Left cardiac atrium (tissue), 4 donors: ENCODE data around the gene TAP2. TPM values are rescaled to one million over a fixed set of nuclear protein-coding genes. Genes with fewer than 3 reads are reported as not detected.

Experiments
- ATAC-seq, 2 donors: fragments of 200-7000 bp; cut with Tn5 transposase; one replicate each; pipeline ENCODE4 v1.9.1; 2020; ENCODE audit warnings: mild to moderate bottlenecking in 2 of 2, moderate library complexity in 2 of 2
- DNase-seq: peaks from one replicate; pipeline ENCODE4 v3.0.0-alpha.2; 2020
- intact Hi-C, 2 donors: fragments of 100-400 bp; cut with DNase I; formaldehyde crosslinking; loops; one replicate each; pipeline versions ENCODE4 v1.14.1 to v1.15.1; 2022 to 2023
- total RNA-seq, 2 donors: library from RNA; stranded (reverse); fragmentation: NEBNext Ultra II Directional; extraction: Animal tissue kit (Norgen Biotek cat#: 25700); gene quantifications; one replicate each; pipeline ENCODE4 v1.2.1, GENCODE V29; 2021
- donor health status: DM: no; HTN: yes; CAD: no.
- donor health status: DM: no; HTN: yes; CAD: no; lungs with severe emphysema.
- donor health status: DM: yes; HTN: yes; CAD: no.
- donor health status: Dilated cardiomyopathy.

TAP2 gene
- total RNA-seq, 2 donors from 2014 or later: 19.4 to 30.7 TPM

- intact Hi-C loops: no loop called here
- DNase-seq (no peak), ATAC-seq (no peak)
Observed at GRCh38 chr6:32842021-32842650, 3.6 kb upstream of the TAP2 start.

GRCh38 chr6:32840604-32841246 is 2.2 kb upstream of the TAP2 start:
- DNase-seq (no peak), ATAC-seq (no peak)
- intact Hi-C loops: no loop called here

- ATAC-seq: no peak
- no peak for DNase-seq
- intact Hi-C loops: no loop called here
Observed at GRCh38 chr6:32839356-32839755, 817 bp upstream of the TAP2 start.

GRCh38 chr6:32837651-32838113 is 857 bp downstream of the TAP2 start:
- no peak for ATAC-seq
- intact Hi-C loops: loop anchor here in 1 of 2 donors (1.0 kb wide), 1 partner anchor 30 kb away; no protein-coding TSS in a partner anchor
- DNase-seq: no peak

GRCh38 chr6:32836873-32837272 is 1.7 kb downstream of the TAP2 start:
- ATAC-seq (no peak), DNase-seq (no peak)
- intact Hi-C loops: no loop called here

- intact Hi-C loops: no loop called here
Observed at GRCh38 chr6:32835167-32835893, 3.2 kb downstream of the TAP2 start.

GRCh38 chr6:32833664-32834063 is 4.9 kb downstream of the TAP2 start:
- ATAC-seq: no peak
- intact Hi-C loops: no loop called here
- no peak for DNase-seq

More at GRCh38 chr6:32835167-32835893, 3.2 kb downstream of the TAP2 start:
- no peak for ATAC-seq
- no peak for DNase-seq

- DNase-seq (no peak), ATAC-seq (no peak)
- intact Hi-C loops: no loop called here
Observed at GRCh38 chr6:32832535-32832934, 6.0 kb downstream of the TAP2 start.

GRCh38 chr6:32830936-32831335 is 7.6 kb downstream of the TAP2 start:
- DNase-seq: no peak
- no peak for ATAC-seq
- intact Hi-C loops: no loop called here

GRCh38 chr6:32830017-32830416 is 8.5 kb downstream of the TAP2 start:
- intact Hi-C loops: no loop called here
- DNase-seq: no peak
- no peak for ATAC-seq

- DNase-seq (no peak), ATAC-seq (no peak)
- intact Hi-C loops: loop anchor here in 1 of 2 donors (5.0 kb wide), 1 partner anchor 38 kb away; no protein-coding TSS in a partner anchor
Observed at GRCh38 chr6:32829495-32829894, 9.0 kb downstream of the TAP2 start.

GRCh38 chr6:32827025-32827424 is 11.5 kb downstream of the TAP2 start:
- ATAC-seq (no peak), DNase-seq (no peak)
- intact Hi-C loops: loop anchor here in 1 of 2 donors (5.0 kb wide), 1 partner anchor 40 kb away; no protein-coding TSS in a partner anchor

GRCh38 chr6:32825966-32826365 is 12.6 kb downstream of the TAP2 start:
- ATAC-seq: peak; percentile 75 to 76
- DNase-seq: no peak
- intact Hi-C loops: loop anchor here in 1 of 2 donors (5.0 kb wide), 1 partner anchor 41 kb away; no protein-coding TSS in a partner anchor

GRCh38 chr6:32819729-32820128 is 18.8 kb downstream of the TAP2 start:
- no peak for ATAC-seq
- no peak for DNase-seq
- intact Hi-C loops: no loop called here

GRCh38 chr6:32818867-32819266 is 19.7 kb downstream of the TAP2 start:
- DNase-seq: no peak
- ATAC-seq: no peak
- intact Hi-C loops: no loop called here

GRCh38 chr6:32816746-32817204 is 21.8 kb downstream of the TAP2 start, which contains the start of gene HLA-DOB:
TSS of gene HLA-DOB (minus strand) at chr6:32817002. CDS start at chr6:32816951, 51 bp downstream.
- ATAC-seq (peak in 1 of 2 donors; percentile 31), DNase-seq (no peak)
- intact Hi-C loops: no loop called here

- intact Hi-C loops: no loop called here
- no peak for DNase-seq
- no peak for ATAC-seq
Observed at GRCh38 chr6:32815996-32816395, 22.5 kb downstream of the TAP2 start.

GRCh38 chr6:32815115-32815514 is 23.4 kb downstream of the TAP2 start:
- ATAC-seq (peak in 1 of 2 donors; percentile 53), DNase-seq (no peak)
- intact Hi-C loops: no loop called here

- ATAC-seq (no peak), DNase-seq (no peak)
- intact Hi-C loops: no loop called here
Observed at GRCh38 chr6:32814145-32814544, 24.4 kb downstream of the TAP2 start.

GRCh38 chr6:32809171-32809570 is 29.4 kb downstream of the TAP2 start:
- ATAC-seq: no peak
- intact Hi-C loops: no loop called here

More at GRCh38 chr6:32809171-32809570, 29.4 kb downstream of the TAP2 start:
- DNase-seq: no peak
